Gastrocnemius medialis (tissue), 4 donors: ENCODE results near the gene GALNT13.

Experiments
- CTCF ChIP-seq, 5 experiments: fragments of 450-650 bp in 3 of 5; fragments of 200-600 bp in 2 of 5; sonication (generic) in 2 of 5; IDR thresholded peaks in 4 of 5; conservative IDR thresholded peaks in 1 of 5; 1 replicate in 4 of 5; 2 replicates in 1 of 5; pipeline ENCODE4 v1.5.1; 2016 to 2019; ENCODE audit warnings: antibody characterized with exemption in 5 of 5, mild to moderate bottlenecking in 3 of 5, moderate library complexity in 3 of 5
- POLR2A ChIP-seq, 2 donors: fragments of 450-650 bp; IDR thresholded peaks; one replicate each; pipeline ENCODE4 v1.6.1; 2017; ENCODE audit warnings: antibody characterized with exemption in 2 of 2, mild to moderate bottlenecking in 2 of 2, moderate library complexity in 2 of 2

- no peak for TF ChIP-seq CTCF (IDR thresholded peaks at IDR 0.05 in 4 of 5, conservative IDR thresholded peaks at IDR 0.05 in 1 of 5)
- no peak for TF ChIP-seq POLR2A (IDR thresholded peaks at IDR 0.05)
Measured at GRCh38 chr2:154481336-154481735, 609.6 kb downstream of the GALNT13 start.
